HCT116 (cell line): ENCODE data around the gene RANBP10. TPM values are rescaled to one million over a fixed set of nuclear protein-coding genes. Genes with fewer than 3 reads are reported as not detected.

Experiments used
- ATAC-seq: fragments of 200-7000 bp; cut with Tn5 transposase; 2 replicates; pipeline ENCODE4 v1.9.1; 2020; ENCODE audit warnings: mild to moderate bottlenecking, moderate library complexity
- Bru-seq: library from RNA; stranded (reverse); fragments of 400-500 nt; gene quantifications from one replicate; lab custom pipeline; 2021; lab: Mats Ljungman, UMichigan
- BruChase-seq, 2 experiments: library from RNA; stranded (reverse); fragments of 400-500 nt; gene quantifications; one replicate each; lab custom pipeline; 2021; lab: Mats Ljungman, UMichigan
- BruUV-seq: library from RNA; stranded (reverse); fragments of 400-500 nt; replicated peaks from 2 replicates; lab custom pipeline; 2021; lab: Mats Ljungman, UMichigan
- CTCF ChIA-PET: fragments of 300-600 bp; sonication (Branson Sonifier 250); formaldehyde crosslinking; loops from one replicate; lab custom pipeline; 2021; ENCODE audit warnings: antibody characterized with exemption; lab: Charles Lee
- POLR2A ChIA-PET: fragments of 300-600, 350-600 bp; sonication (Branson Sonifier 250); formaldehyde crosslinking; loops from one replicate; lab custom pipeline; 2021; ENCODE audit warnings: antibody characterized with exemption; lab: Charles Lee
- RAD21 ChIA-PET, 2 experiments: fragments of 300-600 bp; sonication (Branson Sonifier 250); formaldehyde crosslinking; loops; one replicate each; lab custom pipeline; 2023; ENCODE audit warnings: low total read pairs in 2 of 2; ENCODE audit not compliant: uncharacterized antibody in 2 of 2, unreplicated experiment in 2 of 2, low non-redundant PET in 1 of 2; lab: Charles Lee
- DNase-seq: peaks from one replicate; pipeline ENCODE4 v3.0.0-alpha.2; 2010; ENCODE audit warnings: low read depth, low spot score
- H2AFZ ChIP-seq: fragments of 200-600 bp; shearing (Covaris generic), sonication (generic); 2 replicates; pipeline ENCODE4 v1.6.1; 2017; ENCODE audit warnings: low read depth, mixed run types, mixed read lengths, antibody characterized with exemption, low read length; ENCODE audit not compliant: poor library complexity, severe bottlenecking
- H3K27ac ChIP-seq: 2 replicates; pipeline ENCODE4 v1.5.1; 2012; ENCODE audit warnings: low read depth, low read length
- H3K27me3 ChIP-seq: fragments of 200-600 bp; sonication (generic); 2 replicates; pipeline ENCODE4 v1.6.1; 2016; ENCODE audit warnings: mixed run types, low read length, mixed read lengths; ENCODE audit not compliant: insufficient read depth
- H3K36me3 ChIP-seq, 2 experiments: fragments of 200-500 bp in 1 of 2; fragments of 200-600 bp in 1 of 2; sonication (Bioruptor generic) in 1 of 2; sonication (generic) in 1 of 2; 2 replicates each; pipeline versions ENCODE4 v1.5.1 to v1.6.1; 2014 to 2016; ENCODE audit warnings: low read length in 2 of 2, inconsistent platforms in 1 of 2, mixed read lengths in 1 of 2, mixed run types in 1 of 2; ENCODE audit not compliant: insufficient read depth in 2 of 2, control insufficient read depth in 1 of 2
- H3K4me1 ChIP-seq, 2 experiments: fragments of 200-600 bp in 1 of 2; sonication (generic) in 1 of 2; 2 replicates each; pipeline versions ENCODE4 v1.5.1 to v1.6.1; 2012 to 2017; ENCODE audit warnings: low read length in 2 of 2, inconsistent platforms in 1 of 2, mild to moderate bottlenecking in 1 of 2, mixed read lengths in 1 of 2, mixed run types in 1 of 2, moderate library complexity in 1 of 2; ENCODE audit not compliant: insufficient read depth in 2 of 2, control insufficient read depth in 1 of 2
- H3K4me2 ChIP-seq: fragments of 200-600 bp; sonication (generic); 2 replicates; pipeline ENCODE4 v1.6.1; 2017; ENCODE audit warnings: mixed run types, low read length, mixed read lengths
- H3K4me3 ChIP-seq, 2 experiments: fragments of 200-600 bp in 1 of 2; sonication (generic) in 1 of 2; replicated peaks in 1 of 2; 2 replicates each; pipeline ENCODE4 v1.5.1; 2011 to 2016; ENCODE audit warnings: low read length in 2 of 2, control low read depth in 1 of 2, low read depth in 1 of 2, mild to moderate bottlenecking in 1 of 2, mixed read lengths in 1 of 2, mixed run types in 1 of 2
- H3K79me2 ChIP-seq: fragments of 200-600 bp; sonication (generic); 2 replicates; pipeline ENCODE4 v1.6.1; 2017; ENCODE audit warnings: mild to moderate bottlenecking, mixed run types, low read length, moderate library complexity, mixed read lengths; ENCODE audit not compliant: insufficient read depth
- H3K9ac ChIP-seq: fragments of 200-600 bp; sonication (generic); 2 replicates; pipeline ENCODE4 v1.6.1; 2016; ENCODE audit warnings: low read length, mixed read lengths
- H3K9me2 ChIP-seq: fragments of 200-600 bp; sonication (generic), shearing (Covaris generic); 2 replicates; pipeline ENCODE4 v1.6.1; 2017; ENCODE audit warnings: mixed run types, mild to moderate bottlenecking, moderate library complexity; ENCODE audit not compliant: insufficient read depth
- H3K9me3 ChIP-seq, 2 experiments: fragments of 200-500 bp in 1 of 2; fragments of 200-600 bp in 1 of 2; sonication (Bioruptor generic) in 1 of 2; sonication (generic) in 1 of 2; 2 replicates each; pipeline ENCODE4 v1.6.1; 2014 to 2017; ENCODE audit warnings: low read length in 2 of 2, mixed read lengths in 2 of 2, inconsistent platforms in 1 of 2, low read depth in 1 of 2, mild to moderate bottlenecking in 1 of 2, mixed run types in 1 of 2, moderate library complexity in 1 of 2; ENCODE audit not compliant: control insufficient read depth in 1 of 2, insufficient read depth in 1 of 2
- H4K20me1 ChIP-seq: fragments of 200-600 bp; sonication (generic), shearing (Covaris generic); 2 replicates; pipeline ENCODE4 v1.6.1; 2017; ENCODE audit warnings: mixed run types, mild to moderate bottlenecking, moderate library complexity; ENCODE audit not compliant: insufficient read depth
- CBX3 ChIP-seq: IDR thresholded peaks from 2 replicates; pipeline ENCODE4 v1.6.1; 2012; ENCODE audit warnings: low read depth
- EGR1 ChIP-seq: IDR thresholded peaks from 2 replicates; pipeline ENCODE4 v1.6.1; 2012; ENCODE audit warnings: low read depth
- ELF1 ChIP-seq: IDR thresholded peaks from 2 replicates; pipeline ENCODE4 v1.6.1; 2012; ENCODE audit warnings: low read depth, borderline replicate concordance
- EZH2 ChIP-seq: fragments of 200-600 bp; sonication (generic); IDR thresholded peaks from 2 replicates; pipeline ENCODE4 v1.6.1; 2017; ENCODE audit warnings: antibody characterized with exemption, mixed run types
- EZH2phosphoT487 ChIP-seq: fragments of 200-600 bp; IDR thresholded peaks from 2 replicates; pipeline ENCODE4 v1.6.1; 2018; ENCODE audit warnings: antibody characterized with exemption, borderline replicate concordance
- FOSL1 ChIP-seq: IDR thresholded peaks from 2 replicates; pipeline ENCODE4 v1.6.1; 2012; ENCODE audit warnings: low read depth
- JUND ChIP-seq: IDR thresholded peaks from 2 replicates; pipeline ENCODE4 v1.6.1; 2012
- POLR2AphosphoS5 ChIP-seq: IDR thresholded peaks from 2 replicates; pipeline ENCODE4 v1.6.1; 2011; ENCODE audit warnings: mild to moderate bottlenecking, low read depth, low read length, moderate library complexity
- RAD21 ChIP-seq: IDR thresholded peaks from 2 replicates; pipeline ENCODE4 v1.6.1; 2012; ENCODE audit warnings: low read depth, mild to moderate bottlenecking
- SIN3A ChIP-seq: IDR thresholded peaks from 2 replicates; pipeline ENCODE4 v1.6.1; 2012; ENCODE audit warnings: low read depth
- SRF ChIP-seq: IDR thresholded peaks from 2 replicates; pipeline ENCODE4 v1.6.1; 2012; ENCODE audit warnings: low read depth
- TCF7L2 ChIP-seq: IDR thresholded peaks from 2 replicates; pipeline ENCODE4 v1.7.0; 2011; ENCODE audit warnings: borderline replicate concordance, inconsistent platforms; ENCODE audit not compliant: insufficient read depth, insufficient read length; ENCODE audit errors: extremely low read depth
- ZNF274 ChIP-seq: fragments of 200-500 bp; sonication (Bioruptor generic); IDR thresholded peaks from 2 replicates; pipeline ENCODE4 v1.6.1; 2014; ENCODE audit warnings: mild to moderate bottlenecking, low read depth, low read length, inconsistent platforms
- intact Hi-C: fragments of 100-400 bp; cut with micrococcal nuclease; formaldehyde crosslinking; loops from 2 replicates; pipeline ENCODE4 v1.10.0; 2022
- long read RNA-seq: library from polyadenylated mRNA; unstranded; transcript quantifications from one replicate; pipeline ENCODE4 v2.0.0, GENCODE V29; 2021; ENCODE audit not compliant: unreplicated experiment
- polyA plus RNA-seq: library from polyadenylated mRNA; unstranded; fragments of >200 nt; gene quantifications from 2 replicates; pipeline ENCODE4 v1.2.1, GENCODE V29; 2012; ENCODE audit warnings: missing spikeins
- total RNA-seq: library from RNA; stranded (reverse); gene quantifications from one replicate; pipeline ENCODE4 v1.2.1, GENCODE V29; 2021; ENCODE audit not compliant: unreplicated experiment
- TF ChIP-seq, protein P1 (sequence below): IDR thresholded peaks from 2 replicates; pipeline ENCODE4 v1.6.1; 2011; ENCODE audit warnings: mild to moderate bottlenecking, low read length, moderate library complexity; ENCODE audit not compliant: insufficient replicate concordance; ENCODE audit errors: extremely low read depth
- TF ChIP-seq, protein P2 (sequence below): IDR thresholded peaks from 2 replicates; pipeline ENCODE4 v1.6.1; 2012; ENCODE audit warnings: low read depth
- TF ChIP-seq, protein P3 (sequence below): IDR thresholded peaks from 2 replicates; pipeline ENCODE4 v1.6.1; 2012

The RANBP10 gene
- total RNA-seq (16.9 TPM), Bru-seq, nascent RNA (percentile 56 among the genes with signal in this experiment), BruChase-seq, experiment 1, labeled RNA remaining after a 6-hour chase (percentile 70 among the genes with signal in this experiment), BruChase-seq, experiment 2, labeled RNA remaining after a 2-hour chase (percentile 67 among the genes with signal in this experiment)
- 13.3 and 14.5 TPM in 2 replicates for polyA plus RNA-seq
- long read RNA-seq, full-length matches to known transcripts: 4 of 18 reads
- long read RNA-seq, partial matches to known transcripts: 12 of 18 reads
- long read RNA-seq, other reads (novel, unspliced or antisense): 2 of 18 reads

DNA sequence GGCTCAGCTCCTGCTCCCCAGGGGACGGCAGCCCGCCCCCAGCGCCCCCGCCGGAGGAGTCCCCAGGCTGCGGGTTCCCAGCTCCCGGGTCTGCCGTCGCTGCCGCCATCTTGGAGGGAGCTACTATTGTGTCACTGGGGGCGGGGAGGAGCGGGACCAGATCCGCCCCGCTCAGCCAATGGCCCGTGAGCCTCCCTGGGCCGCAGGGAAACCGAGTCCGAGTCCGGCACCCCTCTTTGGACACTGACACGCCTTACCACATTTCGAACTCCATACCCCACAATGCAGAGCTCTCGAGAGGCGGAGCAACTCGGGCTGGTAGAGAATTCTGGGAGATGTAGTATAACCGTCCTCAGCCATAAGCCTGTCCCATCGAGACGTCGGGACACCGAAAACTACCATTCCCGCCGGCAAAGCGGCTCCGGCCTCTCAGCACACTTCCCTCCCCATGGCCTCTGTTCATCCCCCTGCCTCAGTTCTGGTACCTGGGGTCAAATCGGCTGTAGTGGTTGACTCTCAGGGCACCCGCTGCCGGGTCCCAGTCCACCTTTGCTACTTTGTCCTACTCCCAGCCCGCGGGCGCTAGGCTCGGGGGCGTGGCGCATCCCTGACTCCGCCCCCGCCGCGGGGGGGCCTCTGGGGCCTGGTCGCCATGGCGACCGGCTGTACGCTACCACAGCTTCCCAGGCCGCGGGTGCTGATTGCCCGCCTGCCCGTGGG lies at the start of gene RANBP10, which contains the start of gene TSNAXIP1:
TSS of gene RANBP10 (minus strand) at position 133 of the 720 bp plus-strand sequence. CDS start at position 109, 24 bp downstream.
TSS of gene TSNAXIP1 (plus strand) at position 462 of the 720 bp plus-strand sequence. CDS start 261 bp downstream, outside the sequence.
- DNase-seq (peak; percentile 98), ATAC-seq (peak; percentile 95)
- intact Hi-C loops: loop anchor here (1.0 to 10.0 kb wide), 3 partner anchors 40 to 282 kb away; partner anchors contain the start of genes NUTF2 and RIPOR1
- Histone ChIP-seq H3K9me2 (no peaks in the 10 kb centered on the region), H3K27me3 (no peaks in the 10 kb centered on the region), H3K79me2 (peaks cover 33% of the 10 kb centered on the region), H3K4me3 (peak within 1 kb of the TSS; percentile 98 to 100), H3K36me3 (peaks cover 5 to 6% of the 10 kb centered on the region in 2 experiments; a peak in 2 of 4 replicates), H3K9ac (peak within 1 kb of the TSS; percentile 95), H3K9me3 (no peaks in the 10 kb centered on the region), H3K27ac (peak within 1 kb of the TSS; percentile 68), H3K4me1 (peaks cover 12 to 23% of the 10 kb centered on the region in 2 experiments), H2AFZ (peak within 1 kb of the TSS; percentile 95), H3K4me2 (peak within 1 kb of the TSS; percentile 93), H4K20me1 (no peaks in the 10 kb centered on the region)
- ChIA-PET CTCF (interaction anchor here (0.6 to 3.0 kb wide), 5 partner anchors 9 to 134 kb away, joined by 3 to 57 read pairs (median 5); no protein-coding TSS in a partner anchor), POLR2A (interaction anchor here (0.5 to 1.6 kb wide), 11 partner anchors 9 to 217 kb away, joined by 3 to 9 read pairs (median 3); partner anchors contain the start of genes DDX28, DUS2 and NUTF2), RAD21 (interaction anchor here in 1 of 2 experiments (1.3 kb wide), 1 partner anchor 134 kb away, joined by 3 read pairs; no protein-coding TSS in a partner anchor)
- no TSS peak for BruUV-seq
- TF ChIP-seq SIN3A: no peak; the same call in 1 of the 2 replicates
- no peak for TF ChIP-seq RAD21
- TF ChIP-seq CBX3: no peak
- TF ChIP-seq EGR1: peak; percentile 66
- TF ChIP-seq, protein P1, sequence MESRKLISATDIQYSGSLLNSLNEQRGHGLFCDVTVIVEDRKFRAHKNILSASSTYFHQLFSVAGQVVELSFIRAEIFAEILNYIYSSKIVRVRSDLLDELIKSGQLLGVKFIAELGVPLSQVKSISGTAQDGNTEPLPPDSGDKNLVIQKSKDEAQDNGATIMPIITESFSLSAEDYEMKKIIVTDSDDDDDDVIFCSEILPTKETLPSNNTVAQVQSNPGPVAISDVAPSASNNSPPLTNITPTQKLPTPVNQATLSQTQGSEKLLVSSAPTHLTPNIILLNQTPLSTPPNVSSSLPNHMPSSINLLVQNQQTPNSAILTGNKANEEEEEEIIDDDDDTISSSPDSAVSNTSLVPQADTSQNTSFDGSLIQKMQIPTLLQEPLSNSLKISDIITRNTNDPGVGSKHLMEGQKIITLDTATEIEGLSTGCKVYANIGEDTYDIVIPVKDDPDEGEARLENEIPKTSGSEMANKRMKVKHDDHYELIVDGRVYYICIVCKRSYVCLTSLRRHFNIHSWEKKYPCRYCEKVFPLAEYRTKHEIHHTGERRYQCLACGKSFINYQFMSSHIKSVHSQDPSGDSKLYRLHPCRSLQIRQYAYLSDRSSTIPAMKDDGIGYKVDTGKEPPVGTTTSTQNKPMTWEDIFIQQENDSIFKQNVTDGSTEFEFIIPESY: no peak
- no peak for TF ChIP-seq ELF1
- no peak for TF ChIP-seq EZH2
- peak; percentile 96 for TF ChIP-seq POLR2AphosphoS5
- TF ChIP-seq ZNF274: no peak
- TF ChIP-seq, protein P2, sequence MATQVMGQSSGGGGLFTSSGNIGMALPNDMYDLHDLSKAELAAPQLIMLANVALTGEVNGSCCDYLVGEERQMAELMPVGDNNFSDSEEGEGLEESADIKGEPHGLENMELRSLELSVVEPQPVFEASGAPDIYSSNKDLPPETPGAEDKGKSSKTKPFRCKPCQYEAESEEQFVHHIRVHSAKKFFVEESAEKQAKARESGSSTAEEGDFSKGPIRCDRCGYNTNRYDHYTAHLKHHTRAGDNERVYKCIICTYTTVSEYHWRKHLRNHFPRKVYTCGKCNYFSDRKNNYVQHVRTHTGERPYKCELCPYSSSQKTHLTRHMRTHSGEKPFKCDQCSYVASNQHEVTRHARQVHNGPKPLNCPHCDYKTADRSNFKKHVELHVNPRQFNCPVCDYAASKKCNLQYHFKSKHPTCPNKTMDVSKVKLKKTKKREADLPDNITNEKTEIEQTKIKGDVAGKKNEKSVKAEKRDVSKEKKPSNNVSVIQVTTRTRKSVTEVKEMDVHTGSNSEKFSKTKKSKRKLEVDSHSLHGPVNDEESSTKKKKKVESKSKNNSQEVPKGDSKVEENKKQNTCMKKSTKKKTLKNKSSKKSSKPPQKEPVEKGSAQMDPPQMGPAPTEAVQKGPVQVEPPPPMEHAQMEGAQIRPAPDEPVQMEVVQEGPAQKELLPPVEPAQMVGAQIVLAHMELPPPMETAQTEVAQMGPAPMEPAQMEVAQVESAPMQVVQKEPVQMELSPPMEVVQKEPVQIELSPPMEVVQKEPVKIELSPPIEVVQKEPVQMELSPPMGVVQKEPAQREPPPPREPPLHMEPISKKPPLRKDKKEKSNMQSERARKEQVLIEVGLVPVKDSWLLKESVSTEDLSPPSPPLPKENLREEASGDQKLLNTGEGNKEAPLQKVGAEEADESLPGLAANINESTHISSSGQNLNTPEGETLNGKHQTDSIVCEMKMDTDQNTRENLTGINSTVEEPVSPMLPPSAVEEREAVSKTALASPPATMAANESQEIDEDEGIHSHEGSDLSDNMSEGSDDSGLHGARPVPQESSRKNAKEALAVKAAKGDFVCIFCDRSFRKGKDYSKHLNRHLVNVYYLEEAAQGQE: no peak
- TF ChIP-seq FOSL1: no peak
- no peak for TF ChIP-seq SRF
- TF ChIP-seq EZH2phosphoT487: no peak
- TF ChIP-seq, protein P3, sequence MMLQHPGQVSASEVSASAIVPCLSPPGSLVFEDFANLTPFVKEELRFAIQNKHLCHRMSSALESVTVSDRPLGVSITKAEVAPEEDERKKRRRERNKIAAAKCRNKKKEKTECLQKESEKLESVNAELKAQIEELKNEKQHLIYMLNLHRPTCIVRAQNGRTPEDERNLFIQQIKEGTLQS: no peak
- TF ChIP-seq JUND: no peak
- peak; percentile 83 for TF ChIP-seq TCF7L2
